ENCODE measurements around the gene SMARCA2.

GRCh38 chr9:2021731-2022130 is 6.6 kb downstream of the SMARCA2 start:
- TF ChIP-seq REST (IDR thresholded peaks at IDR 0.05; ENCODE audit: insufficient read depth in 1 of 2, low read depth in 2 of 2, low read length in 2 of 2) = no peak
- TF ChIP-seq POLR2AphosphoS5 (IDR thresholded peaks at IDR 0.05; ENCODE audit: low read depth, low read length) = no peak
- TF ChIP-seq SIN3A (IDR thresholded peaks at IDR 0.05; ENCODE audit: borderline replicate concordance, insufficient read depth, low read length) = no peak
